GM21447 (cell line): ENCODE measurements around the gene RGS16.
A peak's percentile ranks its signal among the peaks of the same experiment; 100 is the strongest.

Experiments used
- ATAC-seq: cut with Tn5 transposase; IDR thresholded peaks from one replicate; pipeline ENCODE4 v1.9.1; 2021; ENCODE audit not compliant: unreplicated experiment

Gene RGS16

GRCh38 chr1:182610606-182611194 lies 6.5 kb upstream of the RGS16 start:
- no peak for ATAC-seq

DNA sequence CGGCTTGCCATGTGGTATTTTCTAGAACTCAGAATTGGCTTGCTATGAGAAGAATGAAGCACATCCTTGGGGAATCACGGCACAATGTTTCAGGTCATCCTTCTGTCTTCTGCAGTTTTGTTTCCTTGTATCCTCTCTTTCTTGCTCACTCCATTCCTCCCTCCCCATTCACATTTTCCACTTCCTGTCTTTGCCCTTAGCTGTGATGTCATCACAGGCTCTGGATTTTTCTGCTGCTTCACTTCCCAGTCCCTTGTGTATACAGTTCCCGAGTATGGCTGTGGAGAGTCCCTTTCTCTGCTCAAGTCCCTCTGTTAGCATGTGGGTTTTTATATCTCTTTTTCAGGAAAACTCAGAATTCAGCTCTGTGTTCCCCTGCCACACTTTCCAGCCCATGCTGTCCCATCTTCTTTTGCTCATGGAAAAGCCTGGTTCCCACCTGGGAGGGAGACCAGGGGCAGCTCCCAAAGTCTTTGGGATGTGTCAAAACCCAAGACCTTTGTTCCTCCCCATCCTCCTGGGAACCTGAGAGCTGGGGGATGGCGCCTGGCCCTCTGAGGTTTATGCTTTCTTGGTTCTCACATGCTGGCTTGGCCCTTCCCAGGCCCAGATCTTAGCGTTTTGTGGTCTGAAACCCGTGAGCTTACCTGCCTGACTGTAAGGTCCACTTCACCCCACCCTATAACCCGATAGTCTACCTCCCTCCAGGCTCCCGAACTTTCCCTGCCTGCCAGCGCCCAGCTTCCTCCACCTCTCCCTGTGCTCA lies 4.8 kb upstream of the RGS16 start:
- ATAC-seq: no peak

DNA sequence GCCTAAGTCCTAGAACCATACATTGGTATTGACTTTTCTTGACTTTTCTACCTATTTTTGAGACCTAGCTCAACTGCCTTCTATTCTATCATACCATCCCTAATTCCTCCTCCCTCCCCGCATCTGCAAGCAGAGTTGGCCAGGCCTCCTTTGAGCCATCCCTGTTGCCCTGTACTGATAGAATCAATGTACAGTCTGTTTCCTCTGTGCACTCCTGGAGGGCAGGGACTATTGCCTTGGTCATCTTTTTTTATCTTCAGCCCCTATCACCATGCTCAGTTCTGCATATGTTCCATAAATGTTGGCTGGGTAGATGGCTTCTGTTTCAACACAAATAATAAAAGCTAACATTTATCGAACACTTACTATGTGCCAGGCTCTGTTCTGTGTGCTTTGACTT lies 4.0 kb upstream of the RGS16 start:
- ATAC-seq: no peak

- no peak for ATAC-seq
Observed at GRCh38 chr1:182607566-182607965, 3.4 kb upstream of the RGS16 start.

- ATAC-seq: peak; percentile 17
Observed at GRCh38 chr1:182603646-182604174, 479 bp downstream of the RGS16 start.

GRCh38 chr1:182602935-182603645 lies 1.1 kb downstream of the RGS16 start:
- ATAC-seq: no peak

DNA sequence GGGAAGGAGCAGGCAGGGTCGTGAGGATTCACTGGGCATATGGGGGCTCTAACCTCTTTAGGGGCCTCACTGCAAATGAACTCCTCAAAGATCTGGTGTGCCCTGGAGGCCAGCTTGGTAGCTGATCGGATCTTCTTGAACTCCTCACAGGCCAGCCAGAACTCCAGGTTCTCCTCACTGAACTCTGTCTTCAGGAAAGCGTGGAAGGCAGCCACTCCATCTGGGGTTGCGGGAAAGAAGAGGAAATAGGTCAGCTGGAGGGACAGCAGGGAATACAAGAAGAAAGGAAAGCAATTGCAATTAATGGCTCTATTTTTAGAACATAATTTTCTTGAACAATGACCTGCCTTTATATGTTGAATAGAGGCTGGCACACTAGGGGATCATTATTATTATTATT lies 2.3 kb downstream of the RGS16 start:
- ATAC-seq: no peak

DNA sequence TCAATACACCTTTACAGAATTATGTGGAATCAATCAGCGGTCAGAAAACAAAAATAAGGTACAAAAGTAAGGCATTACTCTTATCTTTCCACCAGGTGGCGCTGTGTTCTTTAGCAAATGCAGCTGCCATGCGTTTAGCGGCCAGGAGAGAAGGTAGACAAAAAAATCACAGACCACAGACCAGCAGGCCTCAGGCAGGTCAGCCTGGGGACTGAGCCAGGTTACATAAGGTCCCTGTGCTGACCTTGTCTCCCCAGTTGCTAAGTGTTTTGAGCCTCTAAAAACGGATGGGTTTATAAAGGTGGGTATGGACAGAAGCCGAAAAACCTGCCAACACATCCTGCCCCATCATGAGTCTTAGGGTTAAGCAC lies 2.8 kb downstream of the RGS16 start:
- peak; percentile 22 for ATAC-seq

DNA sequence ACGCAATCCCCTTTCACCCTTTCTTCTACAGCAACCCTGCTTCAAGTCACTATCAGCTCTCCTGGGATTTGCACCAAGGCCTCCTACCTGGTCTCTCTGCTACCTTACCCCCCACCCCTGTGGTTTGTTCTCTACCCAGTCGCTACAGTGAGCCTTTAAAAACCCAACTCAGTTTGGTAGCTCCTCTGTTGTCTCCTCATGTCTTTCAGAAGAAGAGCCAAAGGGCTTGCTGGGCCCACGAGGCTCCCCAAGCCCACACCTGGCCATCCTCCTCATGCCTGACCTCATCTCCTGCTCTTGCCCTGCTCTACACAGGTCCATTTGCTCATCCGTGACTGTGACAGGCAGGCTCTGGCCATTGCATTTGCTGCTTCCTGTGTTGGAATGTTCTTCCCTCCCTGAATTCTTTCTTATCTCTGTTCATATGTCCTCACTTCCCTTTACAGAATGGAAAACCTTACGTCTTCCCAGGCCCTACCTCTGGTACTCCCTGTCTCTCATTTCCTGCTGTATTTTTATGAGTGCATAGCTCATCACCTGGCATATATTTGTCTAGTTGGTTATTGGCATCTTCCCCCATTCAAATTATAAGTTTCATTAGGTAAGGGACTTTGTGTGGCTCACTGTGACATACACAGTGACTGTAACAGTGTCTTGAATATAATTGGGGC lies 3.3 kb downstream of the RGS16 start:
- no peak for ATAC-seq

GRCh38 chr1:182600036-182600713 lies 4.0 kb downstream of the RGS16 start:
- ATAC-seq: no peak

GRCh38 chr1:182599339-182599738 lies 4.8 kb downstream of the RGS16 start:
- ATAC-seq: no peak

DNA sequence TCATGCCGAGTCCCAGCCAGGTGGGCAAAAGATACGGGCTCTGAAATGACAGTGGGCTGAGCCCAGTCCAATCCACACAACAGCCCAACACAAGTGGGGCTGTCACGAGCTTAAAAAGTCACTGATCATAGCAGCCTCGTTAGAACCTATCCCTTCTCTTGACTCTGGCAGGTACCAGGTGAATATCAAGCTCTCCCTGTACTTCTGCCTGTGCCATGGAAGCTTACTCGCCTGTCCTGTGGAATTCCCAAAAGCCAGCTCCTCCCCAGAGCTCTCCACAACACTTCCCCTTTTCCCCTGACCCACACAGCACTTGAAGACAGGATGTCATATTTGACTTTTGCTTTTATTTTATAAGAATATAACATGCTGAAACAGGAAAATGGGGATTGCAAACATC lies 5.9 kb downstream of the RGS16 start:
- no peak for ATAC-seq

- no peak for ATAC-seq
Observed at GRCh38 chr1:182596934-182597333, 7.3 kb downstream of the RGS16 start.

DNA sequence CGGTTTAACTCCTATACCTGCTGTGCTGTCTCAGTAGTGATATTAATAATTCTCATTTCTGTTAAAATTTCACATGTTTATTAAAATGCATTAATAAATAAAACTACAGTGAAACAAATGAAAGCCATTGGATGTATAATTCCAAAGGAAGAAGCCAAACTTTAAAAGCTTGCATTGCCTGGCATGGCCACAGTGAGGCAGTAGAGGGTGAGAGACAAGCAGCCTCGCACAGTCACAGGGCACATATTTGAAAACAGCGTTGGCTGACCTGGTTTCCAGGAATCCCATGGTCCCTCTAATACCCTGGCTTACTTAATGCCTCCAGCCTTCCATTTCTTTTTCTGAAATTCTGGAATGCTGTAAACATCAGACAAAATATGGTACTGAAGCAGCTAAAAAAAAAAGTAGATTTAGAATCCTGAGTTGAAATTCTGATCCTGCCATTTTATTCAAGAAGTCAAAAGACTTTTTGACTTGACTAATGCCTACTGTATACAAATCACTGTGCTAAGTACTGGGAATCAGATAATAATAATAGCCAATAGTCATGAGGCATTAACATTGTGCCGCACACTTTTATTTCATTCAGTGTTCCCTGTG lies 8.4 kb downstream of the RGS16 start:
- ATAC-seq: no peak

- no peak for ATAC-seq
Observed at GRCh38 chr1:182589931-182590330, 14.3 kb downstream of the RGS16 start.

DNA sequence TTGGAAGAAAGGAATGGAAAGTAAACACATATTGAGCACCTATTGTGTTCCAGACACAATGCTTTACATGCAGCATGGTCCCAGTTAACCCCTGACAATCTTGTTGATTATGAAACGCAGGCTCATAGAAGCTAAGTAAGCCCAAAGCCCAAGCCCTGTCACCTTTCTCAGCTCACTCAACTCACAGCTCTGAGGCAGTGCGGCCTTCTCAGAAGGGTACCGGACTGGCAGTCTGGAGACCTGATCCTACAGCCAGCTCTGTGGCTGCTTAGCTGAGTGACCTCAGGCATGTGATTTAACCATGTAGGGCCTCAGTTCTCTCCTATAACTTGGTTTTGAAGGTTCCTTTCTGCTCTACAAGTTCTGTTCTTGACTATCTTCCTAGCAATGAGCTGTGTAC lies 14.7 kb downstream of the RGS16 start:
- no peak for ATAC-seq

GRCh38 chr1:182588500-182589396 lies 15.4 kb downstream of the RGS16 start, which contains the start of gene RNASEL:
Gene RNASEL (minus strand): TSS chr1:182589256. CDS start chr1:182586806, 2,450 bp downstream.
- peak; percentile 92 for ATAC-seq

DNA sequence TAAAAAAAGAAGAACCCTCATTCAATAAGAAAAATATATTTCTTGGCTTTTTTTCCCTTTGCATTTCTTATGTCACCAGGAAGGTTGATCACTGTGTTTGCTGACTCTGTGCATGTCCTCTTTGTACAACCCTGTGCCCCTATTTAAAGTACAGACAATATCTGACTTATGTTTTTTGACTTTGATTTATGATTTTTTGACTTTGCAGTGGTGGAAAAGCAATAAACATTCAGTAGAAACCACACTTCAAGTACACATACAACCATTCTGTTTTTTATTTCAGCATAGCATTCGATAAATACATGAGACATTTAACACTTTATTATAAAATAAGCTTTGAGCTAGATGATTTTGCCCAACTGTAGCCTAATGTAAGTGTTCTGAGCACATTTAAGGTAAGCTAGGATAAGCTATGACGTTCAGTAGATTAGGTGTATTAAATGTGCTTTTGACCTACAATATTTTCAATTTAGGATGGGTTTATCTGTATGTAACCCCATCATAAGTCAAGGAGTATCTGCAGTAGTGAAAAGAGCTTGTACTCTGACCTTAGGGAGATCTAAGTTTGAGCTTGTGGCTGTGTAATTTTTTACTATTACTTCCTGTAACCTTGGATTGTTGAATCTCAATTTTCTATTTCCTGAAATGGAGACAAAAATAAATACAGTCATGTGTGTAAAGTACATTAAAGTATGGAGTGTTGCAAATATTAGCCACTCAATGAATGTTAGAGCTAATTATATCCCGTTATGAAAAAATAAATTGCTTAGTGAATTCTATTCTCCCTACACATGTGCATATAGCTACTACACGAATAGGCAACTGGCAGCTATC lies 16.3 kb downstream of the RGS16 start:
- no peak for ATAC-seq
